Fibroblast of peridontal ligament (primary cell): ENCODE measurements around the gene TBR1.

Source experiments
- DNase-seq: peaks from one replicate; pipeline ENCODE4 v3.0.0-alpha.2; 2010; ENCODE audit errors: extremely low read depth

Gene TBR1

DNA sequence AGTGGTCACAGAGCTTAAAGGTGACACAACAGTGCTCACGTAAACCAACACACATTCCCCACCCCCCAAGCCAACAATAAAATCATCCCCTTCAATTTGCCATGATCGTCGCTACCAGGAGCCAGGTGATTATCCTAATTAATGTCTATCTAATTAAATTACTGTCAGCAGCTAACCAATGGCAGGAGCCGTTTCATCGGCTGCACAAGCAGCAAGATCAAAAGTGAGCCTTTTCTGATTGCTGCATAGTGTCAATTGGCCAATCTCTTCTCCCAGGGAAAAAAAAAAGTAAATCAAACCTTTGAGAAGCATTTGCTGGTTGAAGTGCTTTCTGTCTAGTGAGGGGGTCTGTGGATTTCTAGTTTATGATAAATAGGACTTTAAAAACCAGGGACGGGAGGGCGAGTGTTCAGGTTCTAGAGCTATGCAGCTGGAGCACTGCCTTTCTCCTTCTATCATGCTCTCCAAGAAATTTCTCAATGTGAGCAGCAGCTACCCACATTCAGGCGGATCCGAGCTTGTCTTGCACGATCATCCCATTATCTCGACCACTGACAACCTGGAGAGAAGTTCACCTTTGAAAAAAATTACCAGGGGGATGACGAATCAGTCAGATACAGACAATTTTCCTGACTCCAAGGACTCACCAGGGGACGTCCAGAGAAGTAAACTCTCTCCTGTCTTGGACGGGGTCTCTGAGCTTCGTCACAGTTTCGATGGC lies at the start of gene TBR1:
Gene TBR1 (plus strand): TSS at position 311 of the 721 bp plus-strand sequence. CDS start 114 bp downstream, at position 425.
- DNase-seq, result no peak

DNA sequence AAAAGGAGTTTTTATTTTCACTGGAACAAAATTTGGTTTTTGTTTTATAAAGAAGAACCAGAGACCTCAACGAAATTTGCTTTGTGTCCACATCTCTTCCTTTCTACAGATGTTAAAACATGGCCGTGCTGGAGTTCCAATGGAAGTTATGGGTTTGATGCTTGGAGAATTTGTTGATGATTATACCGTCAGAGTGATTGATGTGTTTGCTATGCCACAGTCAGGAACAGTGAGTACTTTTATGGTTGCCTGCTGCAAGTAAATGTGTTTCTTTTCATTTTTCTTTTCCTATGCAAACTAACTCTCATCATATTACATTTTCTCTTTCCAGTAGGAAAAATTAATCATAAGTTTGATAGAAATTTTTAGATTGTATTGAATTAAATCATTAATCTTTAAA lies 48.4 kb upstream of the TBR1 start:
- DNase-seq, result no peak

DNA sequence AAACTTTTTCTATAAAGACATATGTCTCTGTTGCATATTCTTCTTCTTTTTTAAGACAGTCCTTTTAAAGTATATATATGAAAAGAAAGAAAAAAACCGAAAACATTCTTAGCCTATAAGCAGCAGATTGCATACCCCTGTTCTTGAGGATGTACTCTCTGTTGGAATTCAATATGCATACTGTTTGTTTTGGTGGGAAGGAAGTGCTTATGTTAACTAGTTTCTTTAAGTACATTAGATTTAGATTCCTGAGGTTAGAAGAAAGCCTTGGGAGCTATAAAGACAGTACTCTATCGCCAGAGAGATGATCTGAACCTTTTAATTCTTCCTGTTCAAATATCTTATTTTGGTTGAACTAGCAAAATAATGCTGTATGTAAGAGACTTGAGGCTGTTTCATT lies 46.8 kb upstream of the TBR1 start:
- no peak for DNase-seq

DNA sequence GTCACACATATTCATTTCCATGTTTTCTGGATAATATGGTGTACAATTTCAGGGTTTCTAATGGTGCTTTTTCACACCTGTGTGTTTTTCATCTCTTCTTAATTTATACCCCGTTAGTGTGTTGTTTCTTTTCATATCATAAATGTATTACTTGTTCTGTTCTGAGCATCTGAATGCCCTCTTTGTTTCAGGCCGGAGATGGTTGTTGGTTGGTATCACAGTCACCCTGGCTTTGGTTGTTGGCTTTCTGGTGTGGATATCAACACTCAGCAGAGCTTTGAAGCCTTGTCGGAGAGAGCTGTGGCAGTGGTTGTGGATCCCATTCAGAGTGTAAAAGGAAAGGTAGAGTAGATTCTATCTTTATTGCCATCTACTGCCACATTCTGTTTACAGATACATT lies 45.1 kb upstream of the TBR1 start:
- DNase-seq, result no peak

- DNase-seq, result no peak
Measured at GRCh38 chr2:161371869-161372268, 44.2 kb upstream of the TBR1 start.

GRCh38 chr2:161373942-161374341 lies 42.2 kb upstream of the TBR1 start:
- DNase-seq, result peak; percentile 48

DNA sequence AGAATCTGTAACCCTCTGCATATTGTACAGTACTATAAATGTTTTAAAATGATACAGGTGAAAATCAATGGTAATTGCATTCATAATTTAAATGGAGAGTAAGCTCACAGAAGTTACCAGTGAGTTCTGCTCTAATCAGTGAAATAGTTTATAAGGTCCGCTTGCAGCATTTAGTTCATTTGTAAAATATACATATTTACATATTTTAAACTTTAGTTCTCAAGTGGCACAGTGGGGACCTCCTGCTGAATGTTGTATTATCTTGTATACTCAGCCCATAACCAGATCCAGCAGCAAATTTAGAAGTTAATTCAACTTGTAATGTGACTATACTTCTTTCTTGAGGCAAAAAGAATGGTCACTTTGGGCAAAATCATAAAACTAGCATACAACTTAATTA lies 41.7 kb upstream of the TBR1 start:
- no peak for DNase-seq

GRCh38 chr2:161379740-161380139 lies 36.4 kb upstream of the TBR1 start:
- no peak for DNase-seq

DNA sequence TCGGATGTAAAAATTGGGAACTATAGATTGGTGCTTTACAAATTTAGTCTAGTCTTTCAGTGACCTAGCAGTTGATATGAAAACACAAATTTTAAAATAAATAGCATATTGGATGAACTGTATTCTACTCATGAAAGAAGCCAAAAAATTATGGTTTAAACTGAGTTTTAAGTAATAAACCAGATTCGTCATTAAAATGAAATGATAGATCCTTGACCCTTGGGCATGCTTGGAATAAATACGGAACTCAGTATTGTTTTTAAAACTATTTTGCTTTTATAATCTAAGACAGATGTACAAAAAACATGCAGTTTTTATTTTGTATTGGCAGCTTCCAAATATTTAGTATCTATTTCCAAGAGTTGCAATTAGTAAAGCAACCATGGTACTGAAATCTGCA lies 34.6 kb upstream of the TBR1 start:
- peak; percentile 45 for DNase-seq

DNA sequence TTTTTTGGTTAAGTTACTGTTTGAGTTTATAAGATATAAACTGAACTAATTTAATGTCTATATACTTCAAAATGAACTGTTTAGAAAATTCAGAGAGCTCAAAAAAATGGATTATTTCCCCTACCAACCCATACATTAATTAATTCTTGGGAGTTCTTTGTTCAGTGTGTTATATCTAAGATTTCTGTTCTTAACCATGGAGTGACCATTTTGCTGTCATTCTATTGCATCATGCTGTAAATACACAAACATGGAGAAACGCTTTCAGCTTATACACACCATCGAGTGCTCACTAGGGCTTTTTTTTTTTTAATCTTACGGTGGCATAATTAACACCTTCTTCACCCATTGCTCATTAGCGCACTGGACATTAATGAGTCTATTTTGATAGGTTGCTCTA lies 33.4 kb upstream of the TBR1 start:
- no peak for DNase-seq

DNA sequence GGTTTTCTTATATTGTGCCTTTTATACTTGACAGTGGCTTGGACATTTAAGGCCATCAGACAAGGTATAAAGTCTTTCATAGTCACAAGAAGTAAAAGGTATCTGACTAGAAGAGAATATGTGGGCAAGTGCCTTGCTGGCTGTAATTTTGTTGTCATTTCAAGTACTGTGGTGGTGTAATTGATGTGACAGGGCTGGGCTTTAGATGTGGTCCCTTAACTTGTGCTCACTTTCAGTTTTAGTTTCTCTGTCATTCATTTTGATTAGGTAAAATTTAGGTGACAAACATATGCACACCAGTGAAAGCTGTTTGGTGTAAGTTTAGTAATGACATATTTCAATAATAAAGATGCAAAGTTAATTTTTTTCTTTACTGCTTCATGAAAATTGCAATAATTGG lies 31.2 kb upstream of the TBR1 start:
- no peak for DNase-seq

GRCh38 chr2:161386228-161386824 lies 29.8 kb upstream of the TBR1 start:
- no peak for DNase-seq

DNA sequence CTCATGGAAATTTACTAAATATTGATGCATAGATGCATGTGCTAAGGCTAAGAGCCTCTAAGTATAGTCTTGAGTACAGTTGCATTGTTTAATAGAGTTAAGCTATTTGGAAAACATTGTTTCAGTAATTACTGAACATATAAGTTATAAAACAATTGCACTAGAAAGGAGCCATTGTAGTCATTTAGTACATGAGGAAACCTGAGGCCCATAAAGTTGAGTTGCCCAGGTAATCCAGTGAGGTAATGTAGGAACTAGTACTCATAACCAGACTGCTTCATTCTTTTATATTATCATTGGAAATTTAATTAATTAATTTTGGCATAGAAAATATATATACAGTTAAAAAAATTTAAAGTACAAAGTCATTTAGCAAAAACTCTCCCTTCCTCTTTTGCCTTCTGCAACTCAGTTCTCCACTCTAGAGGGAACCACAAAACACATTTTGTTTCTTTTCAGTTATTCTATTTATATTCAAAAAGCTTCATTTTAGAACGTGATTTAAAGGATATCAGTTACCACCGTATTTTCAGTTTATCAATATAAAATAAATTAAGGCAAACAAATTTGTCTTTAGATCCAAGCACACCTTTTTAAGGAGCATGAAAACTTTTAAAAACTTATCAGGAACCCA lies 27.8 kb upstream of the TBR1 start:
- no peak for DNase-seq

DNA sequence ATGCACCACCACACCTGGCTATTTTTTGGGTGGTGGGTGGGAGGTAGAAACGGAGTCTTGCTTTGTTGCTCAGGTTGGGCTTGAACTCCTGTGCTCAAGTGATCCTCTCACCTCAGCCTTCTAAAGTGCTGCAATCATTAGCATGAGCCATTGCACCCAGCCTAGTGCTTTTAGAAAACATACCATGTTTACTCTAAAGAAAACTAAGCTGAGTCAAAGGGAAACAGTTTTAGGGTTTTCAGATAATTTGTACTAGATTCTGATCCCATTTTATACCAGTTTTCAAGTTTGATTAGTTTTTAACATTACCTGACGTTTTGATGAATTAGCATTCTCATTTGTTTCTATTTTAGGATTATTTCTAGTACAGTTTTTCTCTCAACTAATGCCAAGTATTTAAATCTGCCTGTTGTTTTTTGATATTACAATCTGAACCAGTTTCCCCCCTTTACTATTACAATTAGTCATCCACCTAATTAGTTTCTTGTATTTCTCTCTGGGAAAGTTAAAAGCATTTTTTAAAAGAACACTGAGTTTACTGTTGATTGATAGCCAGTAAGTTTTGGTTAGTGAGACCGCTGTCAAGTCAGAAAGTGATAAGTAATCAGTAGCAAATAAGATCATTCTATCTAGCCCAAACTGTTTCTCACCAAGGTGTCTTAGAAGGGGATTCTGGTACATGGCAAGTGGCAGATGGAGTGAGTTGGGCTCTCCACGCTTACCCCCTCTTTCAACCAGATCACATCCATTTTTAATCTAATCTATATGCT lies 24.2 kb upstream of the TBR1 start:
- DNase-seq, result no peak

DNA sequence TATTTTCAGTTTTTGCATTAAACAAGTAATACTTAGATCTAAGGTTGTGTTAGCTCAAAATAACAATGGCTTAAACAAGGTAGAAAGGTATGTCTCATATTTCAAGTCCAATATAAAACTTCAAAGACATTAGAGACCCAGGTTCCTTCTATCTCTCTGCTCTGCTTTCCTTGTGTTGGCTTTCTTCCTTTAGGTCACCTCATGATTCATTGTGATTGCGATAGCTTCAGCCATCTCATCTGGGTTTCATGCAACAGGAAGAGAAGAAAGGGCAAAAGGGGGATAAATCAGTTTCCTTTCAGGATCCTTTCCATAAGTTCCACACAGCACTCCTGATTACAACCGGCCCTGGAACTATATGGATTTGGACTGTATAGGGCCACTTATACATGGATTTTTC lies 16.0 kb upstream of the TBR1 start:
- DNase-seq, result no peak

DNA sequence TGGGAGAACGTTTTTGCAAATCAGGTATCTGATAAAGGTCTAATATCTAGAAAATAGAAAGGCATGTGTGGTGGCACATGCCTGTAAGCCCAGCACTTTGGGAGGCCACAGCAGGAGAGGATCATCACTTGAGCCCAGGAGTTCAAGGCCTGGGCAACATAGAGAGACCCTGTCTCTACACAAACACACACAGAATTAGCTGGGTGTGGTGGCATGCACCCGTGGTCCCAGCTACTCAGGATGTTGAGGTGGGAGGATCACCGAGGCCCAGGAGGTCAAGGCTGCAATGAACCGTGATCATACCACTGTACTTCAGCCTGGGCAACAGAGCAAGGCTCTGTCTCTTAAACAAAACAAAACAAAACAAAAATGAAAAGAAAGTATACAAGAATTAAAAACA lies 13.8 kb upstream of the TBR1 start:
- no peak for DNase-seq

GRCh38 chr2:161406316-161406715 lies 9.8 kb upstream of the TBR1 start:
- DNase-seq, result no peak

GRCh38 chr2:161407597-161407996 lies 8.5 kb upstream of the TBR1 start:
- no peak for DNase-seq

GRCh38 chr2:161409308-161409907 lies 6.7 kb upstream of the TBR1 start:
- DNase-seq, result no peak

GRCh38 chr2:161412346-161412745 lies 3.8 kb upstream of the TBR1 start:
- peak; percentile 62 for DNase-seq

DNA sequence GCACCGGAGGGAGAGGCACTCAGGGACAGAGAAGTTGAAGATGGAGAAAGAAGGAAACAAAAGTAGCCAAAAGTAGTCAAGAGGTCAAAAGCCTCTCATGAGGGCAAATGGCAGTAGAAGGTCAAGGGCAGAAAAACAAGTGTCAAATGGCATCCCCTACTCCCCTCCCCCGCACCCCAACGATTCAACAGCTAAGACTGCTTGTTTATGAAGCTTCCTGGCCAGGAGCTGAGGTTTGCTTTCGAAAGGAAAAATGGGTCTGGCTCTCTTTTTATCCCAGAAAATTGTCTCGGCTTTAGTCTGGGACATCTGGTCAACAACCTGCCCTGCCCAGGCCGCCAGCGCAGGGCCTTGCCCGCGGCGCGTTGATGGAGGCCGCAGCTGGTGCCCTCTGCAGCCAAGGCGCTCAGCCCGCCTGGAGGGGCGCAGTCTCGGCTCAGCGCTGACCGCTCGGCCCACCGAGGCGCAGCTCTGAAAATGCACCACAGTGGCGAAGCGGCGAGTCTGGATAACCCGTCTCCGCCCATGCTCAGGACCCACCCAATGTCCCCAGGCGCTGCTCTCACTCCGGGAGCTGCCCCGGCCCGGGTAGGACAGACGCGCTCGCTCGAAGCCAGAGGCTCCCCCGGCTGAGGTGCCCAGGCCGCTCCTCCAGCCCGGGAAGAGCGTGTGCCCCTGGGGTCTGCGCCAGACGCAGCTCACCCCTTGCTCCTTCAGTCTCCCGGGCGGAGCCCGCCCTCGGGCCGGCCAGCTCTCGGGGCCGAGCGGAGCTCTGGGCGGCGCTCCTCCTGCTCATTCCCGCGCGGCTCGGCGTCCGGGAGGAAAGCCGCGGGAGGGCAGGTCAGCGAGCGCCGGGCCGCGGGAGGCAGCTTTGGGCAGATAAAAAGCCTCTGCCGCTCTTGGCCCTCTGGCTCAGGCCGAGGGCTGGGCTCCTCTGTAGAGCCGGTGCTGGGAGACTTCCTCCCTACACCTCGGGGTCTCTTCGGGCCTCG lies 1.8 kb upstream of the TBR1 start:
- DNase-seq, result no peak
